Chondrocyte (in vitro differentiated cells): ENCODE measurements around the gene COPE. TPM values are rescaled to one million over a fixed set of nuclear protein-coding genes. Genes with fewer than 3 reads are reported as not detected.

Experiments used
- DNase-seq: peaks from one replicate; pipeline ENCODE4 v3.0.0; 2021; ENCODE audit warnings: mixed read lengths, low spot score
- H3K27ac Mint-ChIP-seq: one replicate; pipeline ENCODE4 v1.8.0; 2021; ENCODE audit warnings: mild to moderate bottlenecking, moderate library complexity, mixed read lengths; ENCODE audit not compliant: unreplicated experiment
- H3K27me3 Mint-ChIP-seq: 2 replicates; pipeline ENCODE4 v1.8.0; 2021; ENCODE audit warnings: low read depth, mixed read lengths
- H3K36me3 Mint-ChIP-seq: 2 replicates; pipeline ENCODE4 v1.8.0; 2021; ENCODE audit warnings: low read depth, mixed read lengths
- H3K4me1 Mint-ChIP-seq: 2 replicates; pipeline ENCODE4 v1.8.0; 2021; ENCODE audit warnings: low read depth, mild to moderate bottlenecking, mixed read lengths
- H3K4me3 Mint-ChIP-seq: one replicate; pipeline ENCODE4 v1.8.0; 2021; ENCODE audit warnings: mild to moderate bottlenecking, moderate library complexity, mixed read lengths; ENCODE audit not compliant: unreplicated experiment
- H3K9me3 Mint-ChIP-seq: 2 replicates; pipeline ENCODE4 v1.8.0; 2021; ENCODE audit warnings: low read depth, mixed read lengths
- CTCF ChIP-seq: fragments of 200-600 bp; sonication (generic); IDR thresholded peaks from 2 replicates; pipeline ENCODE4 v1.5.0; 2021; ENCODE audit warnings: antibody characterized with exemption, mild to moderate bottlenecking, moderate library complexity
- total RNA-seq: library from RNA; stranded (reverse); gene quantifications from 3 replicates; pipeline ENCODE4 v1.2.1, GENCODE V29; 2021

Gene COPE
- total RNA-seq, 1 donor from 2014 or later = 175 TPM

GRCh38 chr19:18866800-18867123, 52.4 kb downstream of the COPE start:
- Mint-ChIP-seq H3K36me3 (peaks cover 15% of the 10 kb centered on the region), H3K27ac (no peak overlapping the region), H3K4me3 (no peak overlapping the region), H3K27me3 (no peaks in the 10 kb centered on the region), H3K4me1 (no peaks in the 10 kb centered on the region), H3K9me3 (no peaks in the 10 kb centered on the region)
- no peak for DNase-seq
- peak; percentile 67 for TF ChIP-seq CTCF

- peak; percentile 99 for TF ChIP-seq CTCF
These were observed 53.0 kb downstream of the COPE start for GRCh38 chr19:18865973-18866799.

GRCh38 chr19:18865106-18865972, 53.8 kb downstream of the COPE start:
- no peaks in the 10 kb centered on the region for H3K9me3 Mint-ChIP-seq
- no peak overlapping the region for H3K4me3 Mint-ChIP-seq
- H3K4me1 Mint-ChIP-seq = no peaks in the 10 kb centered on the region
- H3K27ac Mint-ChIP-seq = no peak overlapping the region
- DNase-seq = no peak
- H3K27me3 Mint-ChIP-seq = no peaks in the 10 kb centered on the region
- no peak for TF ChIP-seq CTCF
- peaks cover 22% of the 10 kb centered on the region for H3K36me3 Mint-ChIP-seq

More at GRCh38 chr19:18865973-18866799, 53.0 kb downstream of the COPE start:
- no peaks in the 10 kb centered on the region for H3K9me3 Mint-ChIP-seq
- DNase-seq = peak; percentile 82
- no peaks in the 10 kb centered on the region for H3K27me3 Mint-ChIP-seq
- H3K27ac Mint-ChIP-seq = no peak overlapping the region
- no peak overlapping the region for H3K4me3 Mint-ChIP-seq
- peaks cover 17% of the 10 kb centered on the region for H3K36me3 Mint-ChIP-seq
- H3K4me1 Mint-ChIP-seq = no peaks in the 10 kb centered on the region

- Mint-ChIP-seq H3K27me3 (no peaks in the 10 kb centered on the region), H3K36me3 (peaks cover 24% of the 10 kb centered on the region), H3K4me1 (no peaks in the 10 kb centered on the region), H3K27ac (no peak overlapping the region), H3K9me3 (no peaks in the 10 kb centered on the region), H3K4me3 (no peak overlapping the region)
- TF ChIP-seq CTCF = no peak
- peak; percentile 76 for DNase-seq
These were observed 55.3 kb downstream of the COPE start for GRCh38 chr19:18863843-18864362.
